IPS-20b (cell line): ENCODE results near the gene PKP2.

Experiments
- H3K27ac ChIP-seq: one replicate; pipeline ENCODE4 v1.5.1; 2013; ENCODE audit warnings: low read length
- H3K27me3 ChIP-seq: 2 replicates; pipeline ENCODE4 v1.6.1; 2013; ENCODE audit warnings: mild to moderate bottlenecking, low read length, inconsistent platforms; ENCODE audit not compliant: insufficient read depth
- H3K36me3 ChIP-seq: 2 replicates; pipeline ENCODE4 v1.6.1; 2013; ENCODE audit warnings: low read depth, mild to moderate bottlenecking, inconsistent platforms, low read length, moderate library complexity; ENCODE audit not compliant: insufficient read depth
- H3K4me1 ChIP-seq: 2 replicates; pipeline ENCODE4 v1.6.1; 2013; ENCODE audit warnings: mild to moderate bottlenecking, control low read depth, inconsistent platforms, low read length, moderate library complexity; ENCODE audit not compliant: insufficient read depth
- H3K4me3 ChIP-seq: 2 replicates; pipeline ENCODE4 v1.5.1; 2013; ENCODE audit warnings: mild to moderate bottlenecking, low read length, inconsistent platforms
- H3K9ac ChIP-seq: 2 replicates; pipeline ENCODE4 v1.6.1; 2013; ENCODE audit warnings: low read depth, mild to moderate bottlenecking, inconsistent platforms, low read length, moderate library complexity
- H3K9me3 ChIP-seq: 2 replicates; pipeline ENCODE4 v1.6.1; 2013; ENCODE audit warnings: mild to moderate bottlenecking, low read depth, low read length, inconsistent platforms; ENCODE audit not compliant: insufficient read depth

PKP2 gene

DNA sequence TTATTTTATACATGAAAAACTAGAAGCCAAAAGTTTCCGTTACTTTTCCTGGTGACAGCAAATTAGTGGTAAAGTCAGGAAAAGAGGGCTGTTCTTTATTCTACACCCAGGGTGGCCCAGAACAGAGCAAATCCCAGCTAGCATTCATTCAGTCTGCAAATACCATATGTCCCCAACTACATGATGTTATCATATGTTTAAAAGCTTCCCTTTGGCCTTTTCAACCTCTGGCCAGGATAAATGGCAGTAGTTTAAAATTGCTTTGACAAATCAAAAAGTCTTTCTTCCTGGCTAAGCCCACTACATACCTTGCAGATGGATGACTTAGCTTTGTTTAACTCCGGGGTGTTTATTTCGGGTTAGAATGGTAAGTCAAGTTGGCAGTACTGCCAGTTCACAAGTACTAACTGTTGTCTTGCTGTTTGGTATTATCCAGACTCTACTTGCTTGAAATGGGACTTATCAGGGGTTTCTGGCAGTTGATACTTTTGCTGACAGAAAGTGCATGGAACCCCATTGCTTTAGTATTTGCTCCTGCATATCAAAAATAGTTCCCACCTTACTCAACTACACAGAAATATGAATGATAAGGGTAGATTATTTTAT lies 69.7 kb downstream of the PKP2 start:
- no peaks in the 10 kb centered on the region for H3K4me1 ChIP-seq
- no peak overlapping the region for H3K4me3 ChIP-seq
- H3K9me3 ChIP-seq = no peaks in the 10 kb centered on the region
- no peak overlapping the region for H3K9ac ChIP-seq
- no peak overlapping the region for H3K27ac ChIP-seq
- no peaks in the 10 kb centered on the region for H3K27me3 ChIP-seq
- H3K36me3 ChIP-seq = peaks cover 4% of the 10 kb centered on the region; the same call in 1 of the 2 replicates

GRCh38 chr12:32824596-32824995 lies 72.0 kb downstream of the PKP2 start:
- H3K27ac ChIP-seq = no peak overlapping the region
- no peak overlapping the region for H3K4me3 ChIP-seq
- H3K9me3 ChIP-seq = no peaks in the 10 kb centered on the region
- peaks cover 21% of the 10 kb centered on the region for H3K36me3 ChIP-seq
- no peak overlapping the region for H3K9ac ChIP-seq
- H3K4me1 ChIP-seq = no peaks in the 10 kb centered on the region
- no peaks in the 10 kb centered on the region for H3K27me3 ChIP-seq

GRCh38 chr12:32822344-32822743 lies 74.2 kb downstream of the PKP2 start:
- Histone ChIP-seq H3K36me3 (peaks cover 24% of the 10 kb centered on the region), H3K27me3 (no peaks in the 10 kb centered on the region), H3K9me3 (no peaks in the 10 kb centered on the region), H3K9ac (no peak overlapping the region), H3K4me3 (no peak overlapping the region), H3K27ac (no peak overlapping the region), H3K4me1 (no peaks in the 10 kb centered on the region)

GRCh38 chr12:32821710-32822109 lies 74.9 kb downstream of the PKP2 start:
- no peak overlapping the region for H3K27ac ChIP-seq
- no peaks in the 10 kb centered on the region for H3K9me3 ChIP-seq
- no peak overlapping the region for H3K4me3 ChIP-seq
- H3K36me3 ChIP-seq = peaks cover 24% of the 10 kb centered on the region
- H3K27me3 ChIP-seq = no peaks in the 10 kb centered on the region
- no peak overlapping the region for H3K9ac ChIP-seq
- H3K4me1 ChIP-seq = no peaks in the 10 kb centered on the region

DNA sequence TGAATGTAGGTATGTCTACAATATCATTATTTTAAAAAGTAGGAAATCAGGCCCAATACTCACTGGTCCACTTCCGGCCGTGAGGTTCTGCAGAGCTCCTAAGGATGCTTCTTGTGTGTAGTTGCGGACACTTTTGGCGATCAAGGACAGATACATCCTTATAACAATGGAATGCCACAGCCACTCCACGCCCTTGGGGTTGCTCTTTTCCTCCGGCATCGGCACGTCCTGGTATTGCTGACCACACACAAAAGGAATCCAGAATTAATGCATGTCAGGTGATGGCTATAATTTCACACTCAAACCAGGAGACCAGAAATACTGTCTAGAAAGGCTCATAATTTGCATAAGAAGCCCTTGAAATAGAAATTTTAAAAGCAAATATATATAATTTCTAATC lies 75.3 kb downstream of the PKP2 start:
- Histone ChIP-seq H3K27ac (no peak overlapping the region), H3K36me3 (peaks cover 24% of the 10 kb centered on the region), H3K9me3 (no peaks in the 10 kb centered on the region), H3K27me3 (no peaks in the 10 kb centered on the region), H3K4me1 (no peaks in the 10 kb centered on the region), H3K9ac (no peak overlapping the region), H3K4me3 (no peak overlapping the region)

DNA sequence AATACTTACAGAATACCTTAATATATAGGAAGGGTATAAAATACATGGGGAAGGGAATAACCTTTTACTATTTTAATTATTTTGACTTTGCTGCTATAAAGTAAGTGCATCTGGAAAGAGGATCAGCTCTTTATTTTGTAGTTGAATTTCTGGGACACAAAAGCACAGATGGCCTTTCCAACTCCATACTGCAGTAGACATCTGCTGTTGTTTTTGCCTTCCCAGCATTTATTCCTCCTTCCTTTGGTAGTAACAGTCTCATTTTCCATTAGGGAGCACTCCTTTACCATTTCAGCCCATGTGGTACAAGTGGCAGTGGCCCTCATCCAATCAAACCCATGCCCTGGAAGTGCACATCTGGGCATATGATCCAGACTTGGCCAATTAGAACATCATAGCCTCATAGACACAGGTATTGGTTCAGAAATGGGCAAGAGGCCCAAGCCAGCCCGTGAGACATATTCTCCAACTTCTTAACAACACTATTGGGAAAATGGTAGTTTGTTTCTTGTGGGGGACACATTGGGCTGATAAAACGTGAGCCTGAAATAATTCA lies 76.1 kb downstream of the PKP2 start:
- Histone ChIP-seq H3K9me3 (no peaks in the 10 kb centered on the region), H3K9ac (no peak overlapping the region), H3K27me3 (no peaks in the 10 kb centered on the region), H3K36me3 (peaks cover 24% of the 10 kb centered on the region), H3K27ac (no peak overlapping the region), H3K4me3 (no peak overlapping the region), H3K4me1 (no peaks in the 10 kb centered on the region)

DNA sequence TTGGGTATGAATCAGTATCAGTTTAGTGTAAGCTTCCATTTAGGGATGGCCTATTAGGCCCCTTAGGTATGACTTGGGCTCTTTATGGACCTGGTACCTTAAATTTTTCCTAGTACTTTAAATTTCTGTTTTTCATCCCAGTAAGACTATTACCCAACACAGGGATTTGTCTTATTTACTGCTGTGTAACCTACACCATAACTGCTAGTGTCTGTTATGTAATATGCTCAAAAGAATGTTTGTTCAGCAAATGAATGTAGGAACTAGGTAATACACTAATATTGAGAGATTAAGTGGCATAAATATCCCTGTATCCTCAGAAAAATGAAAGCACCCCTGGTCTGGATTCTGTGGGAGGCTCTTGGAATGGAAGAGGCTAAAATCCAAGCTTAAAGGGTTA lies 77.2 kb downstream of the PKP2 start:
- Histone ChIP-seq H3K9ac (no peak overlapping the region), H3K36me3 (peaks cover 24% of the 10 kb centered on the region), H3K9me3 (no peaks in the 10 kb centered on the region), H3K27me3 (no peaks in the 10 kb centered on the region), H3K4me1 (no peaks in the 10 kb centered on the region), H3K27ac (no peak overlapping the region), H3K4me3 (no peak overlapping the region)

GRCh38 chr12:32811686-32812392 lies 84.7 kb downstream of the PKP2 start:
- H3K4me3 ChIP-seq = no peak overlapping the region
- H3K9ac ChIP-seq = no peak overlapping the region
- no peak overlapping the region for H3K27ac ChIP-seq
- H3K27me3 ChIP-seq = no peaks in the 10 kb centered on the region
- H3K4me1 ChIP-seq = no peaks in the 10 kb centered on the region
- H3K9me3 ChIP-seq = peaks cover 6% of the 10 kb centered on the region; the same call in 1 of the 2 replicates
- H3K36me3 ChIP-seq = peaks cover 6% of the 10 kb centered on the region; the same call in 1 of the 2 replicates

GRCh38 chr12:32809846-32810245 lies 86.7 kb downstream of the PKP2 start:
- no peaks in the 10 kb centered on the region for H3K27me3 ChIP-seq
- H3K4me1 ChIP-seq = no peaks in the 10 kb centered on the region
- no peak overlapping the region for H3K9ac ChIP-seq
- H3K27ac ChIP-seq = no peak overlapping the region
- H3K36me3 ChIP-seq = peaks cover 6% of the 10 kb centered on the region; the same call in 1 of the 2 replicates
- H3K9me3 ChIP-seq = peaks cover 6% of the 10 kb centered on the region; the same call in 1 of the 2 replicates
- no peak overlapping the region for H3K4me3 ChIP-seq

GRCh38 chr12:32809196-32809595 lies 87.4 kb downstream of the PKP2 start:
- H3K9me3 ChIP-seq = peaks cover 6% of the 10 kb centered on the region; the same call in 1 of the 2 replicates
- no peak overlapping the region for H3K27ac ChIP-seq
- no peak overlapping the region for H3K4me3 ChIP-seq
- H3K27me3 ChIP-seq = no peaks in the 10 kb centered on the region
- H3K4me1 ChIP-seq = no peaks in the 10 kb centered on the region
- H3K9ac ChIP-seq = no peak overlapping the region
- peaks cover 6% of the 10 kb centered on the region; the same call in 1 of the 2 replicates for H3K36me3 ChIP-seq

DNA sequence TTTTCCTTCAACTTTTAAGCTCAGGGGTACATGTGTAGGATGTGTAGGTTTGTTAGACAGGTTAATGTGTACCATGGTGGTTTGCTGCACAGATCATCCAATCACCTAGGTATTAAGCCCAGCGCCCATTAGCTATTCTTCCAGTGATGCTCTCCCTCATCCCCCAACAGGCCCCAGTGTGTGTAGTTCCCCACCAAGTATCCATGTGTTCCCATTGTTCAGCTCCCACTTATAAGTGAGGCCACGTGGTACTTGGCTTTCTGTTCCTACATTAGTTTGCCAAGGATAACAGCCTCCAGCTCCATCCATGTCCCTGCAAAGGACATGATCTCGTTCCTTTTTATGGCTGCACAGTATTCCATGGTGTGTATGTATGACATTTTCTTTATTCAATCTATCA lies 92.3 kb downstream of the PKP2 start:
- peaks cover 6% of the 10 kb centered on the region; the same call in 1 of the 2 replicates for H3K9me3 ChIP-seq
- no peaks in the 10 kb centered on the region for H3K27me3 ChIP-seq
- no peak overlapping the region for H3K4me3 ChIP-seq
- no peaks in the 10 kb centered on the region for H3K4me1 ChIP-seq
- no peak overlapping the region for H3K9ac ChIP-seq
- H3K36me3 ChIP-seq = 0 out of 2 replicates have a peak, but pooled peaks cover 4% of the 10 kb centered on the region
- H3K27ac ChIP-seq = no peak overlapping the region
